Adrenal gland (tissue), 12 donors: ENCODE measurements around the gene TNKS1BP1. TPM values are rescaled to one million over a fixed set of nuclear protein-coding genes. Genes with fewer than 3 reads are reported as not detected.

ENCODE experiments used
- DNase-seq, 7 donors: peaks; one replicate each; pipeline ENCODE4 v3.0.0-alpha.2; 2019 to 2020
- H3K27ac ChIP-seq, 5 donors: fragments of 200-600 bp; sonication (generic) in 4 of 5; 1 replicate in 3 of 5; 2 replicates in 2 of 5; pipeline versions ENCODE4 v1.5.1 to v1.8.0; 2016 to 2020; ENCODE audit warnings: mild to moderate bottlenecking in 1 of 5
- H3K27me3 ChIP-seq: fragments of 200-600 bp; 2 replicates; pipeline ENCODE4 v1.8.0; 2021
- H3K36me3 ChIP-seq, 2 donors: fragments of 200-600 bp; replicated peaks in 1 of 2; 1 replicate in 1 of 2; 2 replicates in 1 of 2; pipeline versions ENCODE4 v1.5.1 to v1.8.0; 2018 to 2022
- H3K4me1 ChIP-seq, 2 donors: fragments of 200-600 bp; replicated peaks in 1 of 2; 1 replicate in 1 of 2; 2 replicates in 1 of 2; pipeline versions ENCODE4 v1.5.1 to v1.8.0; 2018 to 2021
- H3K4me3 ChIP-seq, 4 donors: fragments of 200-600 bp; sonication (generic) in 3 of 4; one replicate each; pipeline ENCODE4 v1.5.1; 2016 to 2018
- H3K9me3 ChIP-seq, 3 donors: fragments of 200-600 bp; sonication (generic) in 1 of 3; replicated peaks in 1 of 3; 1 replicate in 2 of 3; 2 replicates in 1 of 3; pipeline versions ENCODE4 v1.5.1 to v1.8.0; 2016 to 2021
- CTCF ChIP-seq, 6 experiments: fragments of 450-650 bp in 4 of 6; fragments of 200-600 bp in 2 of 6; sonication (generic) in 1 of 6; IDR thresholded peaks; 1 replicate in 5 of 6; 2 replicates in 1 of 6; pipeline versions ENCODE4 v1.5.1 to v1.8.0; 2016 to 2021; ENCODE audit warnings: antibody characterized with exemption in 6 of 6, mild to moderate bottlenecking in 2 of 6, moderate library complexity in 1 of 6
- POLR2A ChIP-seq, 2 donors: fragments of 450-650 bp; IDR thresholded peaks; one replicate each; pipeline ENCODE4 v1.6.1; 2017; ENCODE audit warnings: antibody characterized with exemption in 2 of 2, mild to moderate bottlenecking in 2 of 2, moderate library complexity in 1 of 2
- WGBS, 4 donors: extraction: QIAGEN DNeasy Blood & Tissue Kit in 2 of 4; methylation state at CpG; one replicate each; pipeline versions ENCODE4 v1.1.5 to v1.1.7; 2013 to 2017; 5-methylcytosine and 5-hydroxymethylcytosine counted together
- intact Hi-C, 2 donors: fragments of 100-400 bp; cut with DNase I; formaldehyde crosslinking; loops; one replicate each; pipeline versions ENCODE4 v1.14.1 to v1.15.0; 2022 to 2023
- polyA plus RNA-seq, 3 donors: library from polyadenylated mRNA; stranded (reverse); fragments of 200-250 nt in 2 of 3; fragments of 350-450 nt in 1 of 3; fragmentation: Illumina TruSeq in 1 of 3; extraction: RNeasy Lipid Tissue Mini Kit (QIAGEN cat#74804) in 1 of 3; gene quantifications; one replicate each; pipeline ENCODE4 v1.2.3, GENCODE V29; 2013 to 2014
- total RNA-seq, 9 donors: library from RNA; depleted of rRNA in 4 of 9; stranded (reverse); fragments of >200 nt in 4 of 9; fragments of 120-200 nt in 1 of 9; fragmentation: NEBNext Ultra II Directional in 1 of 9; extraction: Animal tissue kit (Norgen Biotek cat#: 25700) in 1 of 9; gene quantifications; one replicate each; pipeline versions ENCODE4 v1.1.0 to v1.2.4, GENCODE V29; 2013 to 2023
- donor health status: healthy with polysubstance abuse.
- donor health status: Bipolar disorder and iron deficiency.
- donor health status: DM: yes; HTN: yes; CAD: no.
- donor health status: DM: no; HTN: no; CAD: no.
- donor health status: DM: no; HTN: no; CAD: no.
- donor health status: DM: yes; HTN: yes; CAD: no.

TNKS1BP1 gene
- total and polyA plus RNA-seq, 12 donors: 24.5 to 338 (median 140) TPM

GRCh38 chr11:57357310-57357709 is 32.6 kb upstream of the TNKS1BP1 start:
- no peak for DNase-seq
- no peaks in the 10 kb centered on the region for H3K9me3 ChIP-seq
- H3K27me3 ChIP-seq: no peaks in the 10 kb centered on the region
- H3K36me3 ChIP-seq: no peaks in the 10 kb centered on the region
- intact Hi-C loops: loop anchor here in 1 of 2 donors (10.0 kb wide), 1 partner anchor 167 kb away; no protein-coding TSS in a partner anchor
- WGBS, 4 donors: 88 to 95% (median 92%) methylated on average over 3 of the region's 3 CpGs
- no peaks in the 10 kb centered on the region for H3K4me1 ChIP-seq
- no peak overlapping the region for H3K27ac ChIP-seq
- TF ChIP-seq CTCF (IDR thresholded peaks at IDR 0.05) (no peak), POLR2A (IDR thresholded peaks at IDR 0.05) (no peak)
- H3K4me3 ChIP-seq: no peak overlapping the region

- 69 to 76% (median 72%) methylated on average over 9 of the region's 9 CpGs for WGBS, 4 donors
- H3K9me3 ChIP-seq: no peaks in the 10 kb centered on the region
- TF ChIP-seq POLR2A (IDR thresholded peaks at IDR 0.05): no peak
- no peak for TF ChIP-seq CTCF (IDR thresholded peaks at IDR 0.05)
- intact Hi-C loops: loop anchor here in 1 of 2 donors (10.0 kb wide), 1 partner anchor 169 kb away; no protein-coding TSS in a partner anchor
- no peaks in the 10 kb centered on the region for H3K4me1 ChIP-seq
- no peak overlapping the region for H3K4me3 ChIP-seq
- H3K27me3 ChIP-seq: no peaks in the 10 kb centered on the region
- no peak overlapping the region for H3K27ac ChIP-seq
- H3K36me3 ChIP-seq: no peaks in the 10 kb centered on the region
- DNase-seq: no peak
These were observed 31.5 kb upstream of the TNKS1BP1 start for GRCh38 chr11:57356268-57356667.

GRCh38 chr11:57354699-57355098 is 29.9 kb upstream of the TNKS1BP1 start:
- H3K9me3 ChIP-seq: no peaks in the 10 kb centered on the region
- intact Hi-C loops: loop anchor here in 1 of 2 donors (10.0 kb wide), 1 partner anchor 170 kb away; no protein-coding TSS in a partner anchor
- WGBS, 4 donors: 67 to 86% (median 79%) methylated on average over 6 of the region's 6 CpGs
- H3K36me3 ChIP-seq: no peaks in the 10 kb centered on the region
- no peaks in the 10 kb centered on the region for H3K27me3 ChIP-seq
- H3K27ac ChIP-seq: no peak overlapping the region
- H3K4me1 ChIP-seq: no peaks in the 10 kb centered on the region
- no peak for DNase-seq
- TF ChIP-seq POLR2A (IDR thresholded peaks at IDR 0.05) (no peak), CTCF (IDR thresholded peaks at IDR 0.05) (no peak)
- H3K4me3 ChIP-seq: no peak overlapping the region

- H3K27me3 ChIP-seq: no peaks in the 10 kb centered on the region
- H3K9me3 ChIP-seq: no peaks in the 10 kb centered on the region
- DNase-seq: no peak
- intact Hi-C loops: loop anchor here in 1 of 2 donors (10.0 kb wide), 1 partner anchor 171 kb away; no protein-coding TSS in a partner anchor
- H3K36me3 ChIP-seq: no peaks in the 10 kb centered on the region
- no peaks in the 10 kb centered on the region for H3K4me1 ChIP-seq
- H3K4me3 ChIP-seq: no peak overlapping the region
- WGBS, 4 donors: 74 to 82% (median 81%) methylated on average over 4 of the region's 4 CpGs
- no peak overlapping the region for H3K27ac ChIP-seq
- TF ChIP-seq POLR2A (IDR thresholded peaks at IDR 0.05) (no peak), CTCF (IDR thresholded peaks at IDR 0.05) (no peak)
These were observed 29.1 kb upstream of the TNKS1BP1 start for GRCh38 chr11:57353852-57354251.
